IMR-90 (cell line): Measurements from ENCODE around the gene SELENOO. TPM values are rescaled to one million over a fixed set of nuclear protein-coding genes. Genes with fewer than 3 reads are reported as not detected.

Experiments
- ATAC-seq: fragments of 200-7000 bp; cut with Tn5 transposase; 2 replicates; pipeline ENCODE4 v1.9.1; 2020; ENCODE audit warnings: low read depth, mild to moderate bottlenecking, moderate library complexity
- BruUV-seq: library from RNA; stranded (reverse); fragments of 400-500 nt; replicated peaks from 2 replicates; lab custom pipeline; 2021; lab: Mats Ljungman, UMichigan
- CTCF ChIA-PET: fragments of 300-600 bp; formaldehyde crosslinking; extraction: SDS; loops from one replicate; lab custom pipeline; 2021; ENCODE audit warnings: antibody characterized with exemption; lab: Yijun Ruan, JAX
- POLR2A ChIA-PET: fragments of 300-600 bp; sonication (Branson Sonifier 250); formaldehyde crosslinking; loops from one replicate; lab custom pipeline; 2022; ENCODE audit warnings: antibody characterized with exemption; ENCODE audit not compliant: unreplicated experiment; lab: Charles Lee
- DNase-seq: peaks from one replicate; pipeline ENCODE4 v3.0.0; 2013
- H2AFZ ChIP-seq: replicated peaks from 2 replicates; pipeline ENCODE3; 2013; ENCODE audit warnings: low read length, mild to moderate bottlenecking; ENCODE audit not compliant: poor library complexity
- H2AK5ac ChIP-seq: 2 replicates; pipeline ENCODE4 v1.6.1; 2013; ENCODE audit warnings: low read depth, low read length, inconsistent platforms
- H2AK9ac ChIP-seq: replicated peaks from 2 replicates; pipeline ENCODE3; 2013; ENCODE audit warnings: mild to moderate bottlenecking, low read depth, low read length, moderate library complexity; ENCODE audit not compliant: poor library complexity
- H2BK120ac ChIP-seq: 2 replicates; pipeline ENCODE4 v1.6.1; 2013; ENCODE audit warnings: low read depth, low read length, inconsistent platforms
- H2BK15ac ChIP-seq: 3 replicates; pipeline ENCODE4 v1.6.1; 2013; ENCODE audit warnings: low read depth, low read length, inconsistent platforms
- H2BK20ac ChIP-seq: 2 replicates; pipeline ENCODE4 v1.6.1; 2013; ENCODE audit warnings: low read depth, mild to moderate bottlenecking, inconsistent platforms, low read length, moderate library complexity
- H2BK5ac ChIP-seq: 2 replicates; pipeline ENCODE4 v1.6.1; 2013; ENCODE audit warnings: mild to moderate bottlenecking, low read depth, low read length, inconsistent platforms; ENCODE audit not compliant: poor library complexity, severe bottlenecking
- H3K14ac ChIP-seq: replicated peaks from 2 replicates; pipeline ENCODE4 v1.6.1; 2013; ENCODE audit warnings: low read depth, low read length, inconsistent platforms
- H3K18ac ChIP-seq: 2 replicates; pipeline ENCODE4 v1.6.1; 2013; ENCODE audit warnings: low read depth, low read length, control low read depth
- H3K23ac ChIP-seq: 2 replicates; pipeline ENCODE4 v1.6.1; 2013; ENCODE audit warnings: low read depth, low read length, inconsistent platforms
- H3K27ac ChIP-seq: 2 replicates; pipeline ENCODE4 v1.5.1; 2013; ENCODE audit warnings: mild to moderate bottlenecking, control low read depth, low read length; ENCODE audit not compliant: insufficient read depth
- H3K27me3 ChIP-seq: 2 replicates; pipeline ENCODE4 v1.6.1; 2013; ENCODE audit warnings: low read length; ENCODE audit not compliant: control insufficient read depth, insufficient read depth
- H3K36me3 ChIP-seq: 2 replicates; pipeline ENCODE4 v1.6.1; 2013; ENCODE audit warnings: low read length, mixed read lengths; ENCODE audit not compliant: control insufficient read depth, insufficient read depth
- H3K4ac ChIP-seq: 2 replicates; pipeline ENCODE4 v1.6.1; 2013; ENCODE audit warnings: low read depth, low read length, inconsistent platforms
- H3K4me1 ChIP-seq: 2 replicates; pipeline ENCODE4 v1.6.1; 2013; ENCODE audit warnings: low read length, mixed read lengths; ENCODE audit not compliant: control insufficient read depth, insufficient read depth
- H3K4me2 ChIP-seq: 2 replicates; pipeline ENCODE4 v1.6.1; 2013; ENCODE audit warnings: low read depth, mild to moderate bottlenecking, control low read depth, low read length, moderate library complexity
- H3K4me3 ChIP-seq: 2 replicates; pipeline ENCODE4 v1.5.1; 2013; ENCODE audit warnings: low read depth, mild to moderate bottlenecking, control low read depth, low read length, moderate library complexity; ENCODE audit not compliant: insufficient read depth
- H3K56ac ChIP-seq: 2 replicates; pipeline ENCODE4 v1.6.1; 2013; ENCODE audit warnings: low read length, inconsistent platforms; ENCODE audit not compliant: insufficient read depth; ENCODE audit errors: extremely low read depth
- H3K79me1 ChIP-seq, 2 experiments: 2 replicates each; pipeline ENCODE4 v1.6.1; 2013; ENCODE audit warnings: low read length in 2 of 2, inconsistent platforms in 1 of 2, low read depth in 1 of 2
- H3K9ac ChIP-seq: 2 replicates; pipeline ENCODE4 v1.6.1; 2013; ENCODE audit warnings: low read depth, low read length, control low read depth
- H3K9me1 ChIP-seq: 2 replicates; pipeline ENCODE4 v1.6.1; 2013; ENCODE audit warnings: low read length, inconsistent platforms; ENCODE audit not compliant: insufficient read depth
- H3K9me3 ChIP-seq: 2 replicates; pipeline ENCODE4 v1.6.1; 2013; ENCODE audit warnings: low read length; ENCODE audit not compliant: control insufficient read depth, insufficient read depth
- H4K20me1 ChIP-seq: 2 replicates; pipeline ENCODE4 v1.6.1; 2013; ENCODE audit warnings: low read length, inconsistent platforms; ENCODE audit not compliant: insufficient read depth
- H4K5ac ChIP-seq: 2 replicates; pipeline ENCODE4 v1.6.1; 2013; ENCODE audit warnings: mild to moderate bottlenecking, low read depth, low read length, control low read depth
- H4K8ac ChIP-seq, 2 experiments: 2 replicates each; pipeline ENCODE4 v1.6.1; 2013; ENCODE audit warnings: low read depth in 2 of 2, low read length in 2 of 2, control low read depth in 1 of 2, inconsistent platforms in 1 of 2
- H4K91ac ChIP-seq: 2 replicates; pipeline ENCODE4 v1.6.1; 2013; ENCODE audit warnings: low read depth, low read length, inconsistent platforms; ENCODE audit not compliant: insufficient read depth
- BHLHE40 ChIP-seq: fragments of 150-350 bp; IDR thresholded peaks from 2 replicates; pipeline ENCODE4 v1.6.1; 2016; ENCODE audit warnings: mild to moderate bottlenecking, low read depth, low read length
- CHD1 ChIP-seq: IDR thresholded peaks from 2 replicates; pipeline ENCODE4 v1.6.1; 2012; ENCODE audit warnings: low read depth, low read length, improper control_type of control experiment
- CTCF ChIP-seq: conservative IDR thresholded peaks from 2 replicates; pipeline ENCODE4 v1.5.1; 2012; ENCODE audit warnings: mild to moderate bottlenecking, low read depth, low read length, improper control_type of control experiment
- MAFK ChIP-seq: IDR thresholded peaks from 2 replicates; pipeline ENCODE4 v1.6.1; 2012; ENCODE audit warnings: low read depth, low read length, improper control_type of control experiment
- MAZ ChIP-seq: IDR thresholded peaks from 2 replicates; pipeline ENCODE4 v1.6.1; 2012; ENCODE audit warnings: low read depth, mild to moderate bottlenecking, low read length, improper control_type of control experiment, moderate library complexity, borderline replicate concordance
- NFE2L2 ChIP-seq: fragments of 150-350 bp; IDR thresholded peaks from 2 replicates; pipeline ENCODE4 v1.6.1; 2016; ENCODE audit warnings: low read depth, mild to moderate bottlenecking, low read length
- RAD21 ChIP-seq: IDR thresholded peaks from 2 replicates; pipeline ENCODE4 v1.6.1; 2012; ENCODE audit warnings: low read length, improper control_type of control experiment
- RCOR1 ChIP-seq: IDR thresholded peaks from 2 replicates; pipeline ENCODE4 v1.6.1; 2012; ENCODE audit warnings: mild to moderate bottlenecking, low read length, improper control_type of control experiment; ENCODE audit not compliant: insufficient replicate concordance
- RFX5 ChIP-seq: IDR thresholded peaks from 2 replicates; pipeline ENCODE4 v1.8.0; 2012; ENCODE audit warnings: low read depth, mild to moderate bottlenecking, low read length, moderate library complexity
- USF2 ChIP-seq: fragments of 150-350 bp; IDR thresholded peaks from 2 replicates; pipeline ENCODE4 v1.6.1; 2017; ENCODE audit warnings: mild to moderate bottlenecking, antibody characterized with exemption, low read length, low read depth
- WGBS, 2 experiments: methylation state at CpG; one replicate each; pipeline versions ENCODE4 v1.1.5 to v1.1.7; 2013; ENCODE audit warnings: missing lambda C conversion rate in 2 of 2; ENCODE audit not compliant: insufficient read length in 1 of 2; ENCODE audit errors: extremely low coverage in 2 of 2; 5-methylcytosine and 5-hydroxymethylcytosine counted together
- dilution Hi-C: fragments of 300-500 bp; cut with HindIII; formaldehyde crosslinking; loops from one replicate; pipeline ENCODE4 v1.14.3; 2018; ENCODE audit warnings: low sequenced_read_pairs; ENCODE audit not compliant: unreplicated experiment
- in situ Hi-C: fragments of 300-500 bp; cut with MboI; formaldehyde crosslinking; loops from 3 replicates; pipeline ENCODE4 v1.14.3; 2019; ENCODE audit warnings: low sequenced_read_pairs, inconsistent platforms, mixed read lengths
- intact Hi-C: fragments of 100-400 bp; cut with micrococcal nuclease; formaldehyde crosslinking; loops from 2 replicates; pipeline ENCODE4 v1.10.0; 2022
- polyA plus RNA-seq, 3 experiments: library from polyadenylated mRNA; depleted of rRNA; stranded (reverse); fragments of >200 nt; gene quantifications; 2 replicates each; pipeline ENCODE4 v1.2.3, GENCODE V29; 2012; ENCODE audit warnings: low replicate concordance in 1 of 3
- total RNA-seq: library from RNA; depleted of rRNA; stranded (reverse); fragments of >200 nt; gene quantifications from 2 replicates; pipeline ENCODE4 v1.2.3, GENCODE V29; 2012

The SELENOO gene
- total and polyA plus RNA-seq, 2 of the 4 experiments (the other 2 are of a cell fraction): 10.4 to 21.4 TPM

- Histone ChIP-seq H4K20me1 (peaks cover 59% of the 10 kb centered on the region), H3K4me3 (no peak overlapping the region), H3K36me3 (peaks cover 69% of the 10 kb centered on the region), H2BK20ac (no peak overlapping the region), H3K4me1 (no peaks in the 10 kb centered on the region), H3K79me1 (peaks cover 21 to 44% of the 10 kb centered on the region in 2 experiments), H2BK5ac (no peak overlapping the region), H2BK15ac (no peak overlapping the region), H2AK5ac (no peak overlapping the region), H4K5ac (no peak overlapping the region), H3K23ac (no peak overlapping the region), H4K91ac (no peak overlapping the region), H4K8ac (no peak overlapping the region), H3K9me1 (peaks cover 3% of the 10 kb centered on the region; the same call in 1 of the 2 replicates), H3K56ac (no peak overlapping the region), H3K4ac (no peak overlapping the region), H2BK120ac (no peak overlapping the region), H3K14ac (no peak overlapping the region), H3K18ac (no peak overlapping the region), H3K9me3 (no peaks in the 10 kb centered on the region), H3K27ac (no peak overlapping the region), H3K4me2 (no peak overlapping the region), H2AK9ac (no peak overlapping the region), H3K27me3 (no peaks in the 10 kb centered on the region), H2AFZ (no peak overlapping the region), H3K9ac (no peak overlapping the region)
- intact Hi-C loops: no loop called here
- ChIA-PET CTCF (no interaction called here), POLR2A (no interaction called here)
- in situ Hi-C loops: loop anchor here (25.0 kb wide), 1 partner anchor 404 kb away; no protein-coding TSS in a partner anchor
- BruUV-seq: no TSS peak
- ATAC-seq (no peak), DNase-seq (no peak)
- 98% methylated on average over 5 of the region's 15 CpGs; no CpG with 5 or more reads in 1 of the 2 experiments for WGBS, 2 experiments
- dilution Hi-C loops: no loop called here
- no peak for TF ChIP-seq CTCF
- TF ChIP-seq BHLHE40: no peak
- TF ChIP-seq RFX5: no peak
- no peak for TF ChIP-seq CHD1
- no peak for TF ChIP-seq RCOR1
- no peak for TF ChIP-seq NFE2L2
- no peak for TF ChIP-seq USF2
- no peak for TF ChIP-seq RAD21
- TF ChIP-seq MAZ: no peak
- TF ChIP-seq MAFK: no peak
Observed at GRCh38 chr22:50216055-50216683, 15.4 kb downstream of the SELENOO start.
